AG08395 (cell line): ENCODE results near the gene CAMTA1.

Experiments used
- DNase-seq: peaks from one replicate; pipeline ENCODE4 v3.0.0; 2012; ENCODE audit warnings: mixed read lengths, low spot score

The CAMTA1 gene

GRCh38 chr1:6850537-6850936 is 65.3 kb downstream of the CAMTA1 start:
- no peak for DNase-seq

GRCh38 chr1:6852136-6852890 is 67.1 kb downstream of the CAMTA1 start:
- no peak for DNase-seq

GRCh38 chr1:6854166-6854565 is 68.9 kb downstream of the CAMTA1 start:
- DNase-seq = no peak

GRCh38 chr1:6857831-6858230 is 72.6 kb downstream of the CAMTA1 start:
- no peak for DNase-seq

- no peak for DNase-seq
These were observed 73.3 kb downstream of the CAMTA1 start for GRCh38 chr1:6858596-6858995.

- peak; percentile 84 for DNase-seq
These were observed 74.4 kb downstream of the CAMTA1 start for GRCh38 chr1:6859415-6860343.

- DNase-seq = no peak
These were observed 75.1 kb downstream of the CAMTA1 start for GRCh38 chr1:6860401-6860800.

GRCh38 chr1:6861075-6861724 is 75.9 kb downstream of the CAMTA1 start:
- no peak for DNase-seq

GRCh38 chr1:6862906-6863305 is 77.7 kb downstream of the CAMTA1 start:
- DNase-seq = no peak

GRCh38 chr1:6864166-6864565 is 78.9 kb downstream of the CAMTA1 start:
- DNase-seq = no peak

GRCh38 chr1:6866825-6867224 is 81.6 kb downstream of the CAMTA1 start:
- DNase-seq = no peak

- no peak for DNase-seq
These were observed 82.1 kb downstream of the CAMTA1 start for GRCh38 chr1:6867321-6867720.

- no peak for DNase-seq
These were observed 82.7 kb downstream of the CAMTA1 start for GRCh38 chr1:6867729-6868659.

- DNase-seq = no peak
These were observed 83.6 kb downstream of the CAMTA1 start for GRCh38 chr1:6868660-6869380.

- DNase-seq = no peak
These were observed 84.3 kb downstream of the CAMTA1 start for GRCh38 chr1:6869545-6869944.

- DNase-seq = peak; percentile 32
These were observed 84.8 kb downstream of the CAMTA1 start for GRCh38 chr1:6870086-6870485.

- DNase-seq = peak; percentile 11
These were observed 85.3 kb downstream of the CAMTA1 start for GRCh38 chr1:6870571-6870970.

- no peak for DNase-seq
These were observed 86.2 kb downstream of the CAMTA1 start for GRCh38 chr1:6871300-6871972.

- no peak for DNase-seq
These were observed 87.5 kb downstream of the CAMTA1 start for GRCh38 chr1:6872573-6873261.
